ENCODE results near the gene SLC37A2.

GRCh38 chr11:125072961-125073590, 10.0 kb downstream of the SLC37A2 start:
- TF ChIP-seq, protein P1, sequence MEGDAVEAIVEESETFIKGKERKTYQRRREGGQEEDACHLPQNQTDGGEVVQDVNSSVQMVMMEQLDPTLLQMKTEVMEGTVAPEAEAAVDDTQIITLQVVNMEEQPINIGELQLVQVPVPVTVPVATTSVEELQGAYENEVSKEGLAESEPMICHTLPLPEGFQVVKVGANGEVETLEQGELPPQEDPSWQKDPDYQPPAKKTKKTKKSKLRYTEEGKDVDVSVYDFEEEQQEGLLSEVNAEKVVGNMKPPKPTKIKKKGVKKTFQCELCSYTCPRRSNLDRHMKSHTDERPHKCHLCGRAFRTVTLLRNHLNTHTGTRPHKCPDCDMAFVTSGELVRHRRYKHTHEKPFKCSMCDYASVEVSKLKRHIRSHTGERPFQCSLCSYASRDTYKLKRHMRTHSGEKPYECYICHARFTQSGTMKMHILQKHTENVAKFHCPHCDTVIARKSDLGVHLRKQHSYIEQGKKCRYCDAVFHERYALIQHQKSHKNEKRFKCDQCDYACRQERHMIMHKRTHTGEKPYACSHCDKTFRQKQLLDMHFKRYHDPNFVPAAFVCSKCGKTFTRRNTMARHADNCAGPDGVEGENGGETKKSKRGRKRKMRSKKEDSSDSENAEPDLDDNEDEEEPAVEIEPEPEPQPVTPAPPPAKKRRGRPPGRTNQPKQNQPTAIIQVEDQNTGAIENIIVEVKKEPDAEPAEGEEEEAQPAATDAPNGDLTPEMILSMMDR (conservative IDR thresholded peaks at IDR 0.05; ENCODE audit: low read depth, low read length) = no peak
- TF ChIP-seq EZH2 (IDR thresholded peaks at IDR 0.05; ENCODE audit: borderline replicate concordance, low read depth, low read length, poor library complexity, severe bottlenecking) = no peak

Measured in A673 (cell line).